SJCRH30 (cell line): Measurements from ENCODE around the gene BBS10. TPM values are rescaled to one million over a fixed set of nuclear protein-coding genes. Genes with fewer than 3 reads are reported as not detected.
A peak's percentile ranks its signal among the peaks of the same experiment; 100 is the strongest.

Source experiments
- DNase-seq, 2 experiments: peaks; one replicate each; pipeline ENCODE4 v3.0.0-alpha.2; 2015 to 2020
- H3K27ac ChIP-seq: fragments of 250-450 bp; sonication (Bioruptor Pico); 2 replicates; pipeline ENCODE4 v1.5.1; 2020; ENCODE audit warnings: mild to moderate bottlenecking, moderate library complexity
- H3K27me3 ChIP-seq: fragments of 250-450 bp; sonication (Bioruptor Pico); 2 replicates; pipeline ENCODE4 v1.5.1; 2020; ENCODE audit warnings: mild to moderate bottlenecking, moderate library complexity
- H3K36me3 ChIP-seq: fragments of 250-450 bp; sonication (Bioruptor Pico); 2 replicates; pipeline ENCODE4 v1.5.1; 2020; ENCODE audit warnings: mild to moderate bottlenecking, moderate library complexity
- H3K4me1 ChIP-seq: fragments of 250-450 bp; sonication (Bioruptor Pico); 2 replicates; pipeline ENCODE4 v1.5.1; 2020; ENCODE audit warnings: mild to moderate bottlenecking, moderate library complexity
- H3K4me3 ChIP-seq: fragments of 250-450 bp; sonication (Bioruptor Pico); 2 replicates; pipeline ENCODE4 v1.5.1; 2020; ENCODE audit warnings: mild to moderate bottlenecking, moderate library complexity
- H3K9me3 ChIP-seq: fragments of 250-450 bp; sonication (Bioruptor Pico); replicated peaks from 2 replicates; pipeline ENCODE4 v1.5.1; 2020; ENCODE audit warnings: mild to moderate bottlenecking, moderate library complexity
- total RNA-seq: library from RNA; depleted of rRNA; stranded (reverse); fragments of >200 nt; shearing (Covaris generic); gene quantifications from 2 replicates; pipeline ENCODE4 v1.2.3, GENCODE V29; 2014; rRNA removed

Gene BBS10
- total RNA-seq, 1 experiment from 2014 or later = 15.7 TPM

GRCh38 chr12:76312315-76312714 lies 35.9 kb downstream of the BBS10 start:
- no peak overlapping the region for H3K27ac ChIP-seq
- DNase-seq = no peak
- H3K27me3 ChIP-seq = no peaks in the 10 kb centered on the region
- no peaks in the 10 kb centered on the region for H3K9me3 ChIP-seq
- H3K36me3 ChIP-seq = no peaks in the 10 kb centered on the region
- no peak overlapping the region for H3K4me3 ChIP-seq
- H3K4me1 ChIP-seq = no peaks in the 10 kb centered on the region

- H3K9me3 ChIP-seq = no peaks in the 10 kb centered on the region
- no peaks in the 10 kb centered on the region for H3K4me1 ChIP-seq
- no peak overlapping the region for H3K4me3 ChIP-seq
- H3K27me3 ChIP-seq = no peaks in the 10 kb centered on the region
- DNase-seq = no peak
- no peaks in the 10 kb centered on the region for H3K36me3 ChIP-seq
- H3K27ac ChIP-seq = no peak overlapping the region
Observed at GRCh38 chr12:76311796-76312195, 36.4 kb downstream of the BBS10 start.

DNA sequence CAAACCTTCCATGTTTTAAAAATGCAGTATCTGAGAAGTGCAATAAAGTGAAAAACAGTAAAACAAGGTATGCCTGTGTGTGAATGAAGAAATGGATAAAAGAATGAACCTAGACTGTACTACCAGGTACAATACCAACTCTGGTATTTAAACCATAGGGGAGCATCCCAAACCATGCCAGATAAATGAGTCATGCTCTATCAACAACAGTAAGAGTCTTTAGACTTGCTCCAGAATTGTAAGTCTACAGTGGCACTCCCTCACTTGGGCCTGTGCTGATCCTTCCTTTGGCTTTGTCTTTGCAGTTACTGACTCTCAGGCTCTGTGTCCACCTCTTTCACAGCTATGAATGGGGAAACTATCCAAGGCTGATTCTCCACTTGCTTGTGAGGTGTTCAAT lies 38.1 kb downstream of the BBS10 start:
- Histone ChIP-seq H3K4me3 (no peak overlapping the region), H3K9me3 (no peaks in the 10 kb centered on the region), H3K36me3 (no peaks in the 10 kb centered on the region), H3K27me3 (no peaks in the 10 kb centered on the region), H3K4me1 (no peaks in the 10 kb centered on the region), H3K27ac (no peak overlapping the region)
- no peak for DNase-seq

DNA sequence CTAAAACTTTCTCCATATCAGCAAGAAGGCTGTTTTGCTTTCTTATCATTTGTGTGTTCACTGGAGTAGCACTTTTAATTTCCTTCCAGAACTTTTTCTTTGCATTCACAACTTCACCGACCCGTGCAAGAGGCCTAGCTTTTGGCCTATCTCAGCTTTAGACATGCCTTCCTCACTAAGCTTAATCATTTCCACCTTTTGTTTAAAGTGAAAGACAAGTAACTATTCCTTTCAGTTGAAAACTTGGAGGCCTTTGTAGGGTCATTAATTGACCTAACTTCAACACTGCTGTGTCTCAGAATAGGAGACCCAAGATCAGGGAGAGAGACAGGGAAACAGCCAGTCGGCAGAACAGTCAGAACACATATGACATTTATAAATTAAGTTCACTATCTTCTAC lies 39.3 kb downstream of the BBS10 start:
- DNase-seq = no peak
- no peaks in the 10 kb centered on the region for H3K36me3 ChIP-seq
- H3K27ac ChIP-seq = no peak overlapping the region
- H3K9me3 ChIP-seq = no peaks in the 10 kb centered on the region
- no peak overlapping the region for H3K4me3 ChIP-seq
- H3K4me1 ChIP-seq = peaks cover 3% of the 10 kb centered on the region
- no peaks in the 10 kb centered on the region for H3K27me3 ChIP-seq

DNA sequence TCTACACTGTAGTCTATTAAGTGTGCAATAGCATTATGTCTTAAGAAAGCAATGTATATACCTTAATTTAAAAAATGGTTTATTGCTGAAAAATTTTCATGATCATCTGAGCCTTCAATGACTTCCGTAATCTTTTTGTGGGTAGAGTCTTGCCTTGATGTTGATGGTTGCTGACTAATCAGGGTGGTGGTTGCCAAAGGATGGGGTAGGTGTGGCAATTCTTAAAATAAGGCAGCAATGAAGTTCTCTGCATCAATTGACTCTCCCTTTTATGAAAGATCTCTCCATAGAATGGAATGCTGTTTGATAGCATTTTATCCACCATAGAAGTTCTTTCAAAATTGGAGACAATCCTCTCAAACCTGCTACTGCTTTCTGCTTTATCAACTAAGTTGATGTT lies 41.1 kb downstream of the BBS10 start:
- no peak overlapping the region for H3K4me3 ChIP-seq
- H3K27ac ChIP-seq = no peak overlapping the region
- no peaks in the 10 kb centered on the region for H3K36me3 ChIP-seq
- H3K9me3 ChIP-seq = no peaks in the 10 kb centered on the region
- no peak for DNase-seq
- peaks cover 18% of the 10 kb centered on the region for H3K4me1 ChIP-seq
- H3K27me3 ChIP-seq = no peaks in the 10 kb centered on the region

DNA sequence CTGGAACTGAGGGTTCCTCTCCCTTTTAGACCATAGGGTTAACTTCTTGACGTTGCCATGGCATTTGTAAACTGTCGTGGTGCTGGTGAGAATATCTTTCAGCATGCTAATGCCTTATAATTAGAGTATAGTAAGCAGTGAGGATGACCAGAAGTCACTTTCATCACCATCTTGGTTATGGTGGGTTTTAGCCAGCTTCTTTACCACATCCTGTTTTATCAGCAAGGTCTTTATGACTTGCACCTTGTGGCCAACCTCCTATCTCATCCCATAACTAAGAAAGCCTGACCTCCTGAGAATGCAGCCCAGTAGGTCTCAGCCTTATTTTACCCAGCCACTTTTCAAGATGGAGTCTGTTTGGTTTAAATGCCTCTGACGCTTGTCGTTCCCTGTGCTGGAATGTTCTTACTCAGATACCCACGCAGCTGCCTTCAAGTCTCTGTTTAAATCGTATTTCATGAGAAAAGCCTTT lies 44.2 kb downstream of the BBS10 start:
- no peak for DNase-seq
- Histone ChIP-seq H3K9me3 (no peaks in the 10 kb centered on the region), H3K4me1 (peaks cover 34% of the 10 kb centered on the region), H3K36me3 (no peaks in the 10 kb centered on the region), H3K4me3 (no peak overlapping the region), H3K27ac (no peak overlapping the region), H3K27me3 (no peaks in the 10 kb centered on the region)

- no peak overlapping the region for H3K4me3 ChIP-seq
- DNase-seq = peak; percentile 44 to 71
- H3K27me3 ChIP-seq = no peaks in the 10 kb centered on the region
- no peaks in the 10 kb centered on the region for H3K9me3 ChIP-seq
- H3K27ac ChIP-seq = peak overlapping the region; percentile 5; the same call in 1 of the 2 replicates
- peaks cover 37% of the 10 kb centered on the region for H3K4me1 ChIP-seq
- H3K36me3 ChIP-seq = no peaks in the 10 kb centered on the region
Observed at GRCh38 chr12:76303365-76303764, 44.9 kb downstream of the BBS10 start.

GRCh38 chr12:76300297-76300665 lies 47.9 kb downstream of the BBS10 start:
- Histone ChIP-seq H3K4me3 (no peak overlapping the region), H3K9me3 (no peaks in the 10 kb centered on the region), H3K27me3 (no peaks in the 10 kb centered on the region), H3K4me1 (peaks cover 37% of the 10 kb centered on the region), H3K36me3 (no peaks in the 10 kb centered on the region), H3K27ac (peak overlapping the region; percentile 63)
- DNase-seq = no peak

DNA sequence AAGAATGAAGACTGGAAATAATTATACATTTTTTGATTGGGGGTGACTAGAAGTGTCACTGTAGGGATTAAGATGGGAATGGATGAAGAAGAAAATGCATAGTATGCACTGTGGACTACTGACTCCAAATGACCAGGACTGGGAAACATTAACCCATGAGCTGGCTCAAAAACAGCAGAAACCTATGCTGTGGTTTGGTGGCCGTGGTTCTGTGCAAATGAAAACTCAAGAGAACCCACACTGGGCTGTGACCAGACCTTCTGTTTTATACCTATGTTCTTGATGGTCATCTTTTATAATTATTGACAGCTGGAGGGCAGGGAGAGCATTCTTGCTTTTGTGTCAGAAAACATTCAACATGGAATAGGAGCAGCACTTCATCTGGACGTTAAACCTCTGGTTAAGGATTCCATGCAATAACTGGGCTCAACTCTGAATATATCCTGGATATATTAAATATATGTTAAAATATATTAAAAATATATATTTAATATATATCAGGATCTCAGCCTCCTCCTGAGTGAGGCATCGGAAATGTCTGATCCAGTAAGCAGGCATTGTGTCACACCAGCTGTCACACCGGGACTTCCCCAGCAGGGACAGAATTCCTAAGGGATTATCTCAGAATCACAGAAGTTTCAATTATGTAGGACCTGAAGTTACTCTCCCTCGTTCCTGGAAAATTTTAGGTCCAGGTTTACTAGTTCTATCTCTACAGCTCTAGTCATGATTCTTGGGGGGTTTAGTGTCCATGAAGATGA lies 48.5 kb downstream of the BBS10 start:
- Histone ChIP-seq H3K9me3 (no peaks in the 10 kb centered on the region), H3K36me3 (no peaks in the 10 kb centered on the region), H3K4me3 (no peak overlapping the region), H3K27me3 (no peaks in the 10 kb centered on the region), H3K27ac (peak overlapping the region; percentile 63), H3K4me1 (peaks cover 37% of the 10 kb centered on the region)
- DNase-seq = peak; percentile 54 to 65

Other genes with a start within 250 kb of the BBS10 start
- gene OSBPL8, start 211.4 kb upstream of the BBS10 start, total RNA-seq = 54.7 and 64.0 TPM in 2 replicates